ENCODE measurements around the gene DKC1.

DNA sequence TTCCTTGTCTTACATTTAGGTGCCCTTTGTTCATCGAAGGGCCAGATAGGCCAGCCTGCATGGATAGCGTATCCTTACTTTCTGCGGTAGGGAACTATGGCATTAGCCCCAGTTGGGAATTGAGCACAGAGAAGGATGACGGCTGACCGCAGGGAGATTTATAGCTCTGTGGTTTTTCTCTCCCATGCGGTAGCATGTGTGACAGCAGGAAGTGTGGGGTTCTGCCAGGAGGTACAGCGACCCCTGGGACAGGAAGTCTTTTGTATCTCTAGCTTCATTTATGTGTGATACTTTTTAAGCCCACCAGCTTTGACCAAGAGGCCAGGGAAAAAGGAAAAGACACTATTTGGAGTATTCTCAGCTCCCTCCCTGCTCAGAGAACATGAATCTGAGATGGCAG lies 44.8 kb upstream of the DKC1 start:
- TF ChIP-seq, protein P1, sequence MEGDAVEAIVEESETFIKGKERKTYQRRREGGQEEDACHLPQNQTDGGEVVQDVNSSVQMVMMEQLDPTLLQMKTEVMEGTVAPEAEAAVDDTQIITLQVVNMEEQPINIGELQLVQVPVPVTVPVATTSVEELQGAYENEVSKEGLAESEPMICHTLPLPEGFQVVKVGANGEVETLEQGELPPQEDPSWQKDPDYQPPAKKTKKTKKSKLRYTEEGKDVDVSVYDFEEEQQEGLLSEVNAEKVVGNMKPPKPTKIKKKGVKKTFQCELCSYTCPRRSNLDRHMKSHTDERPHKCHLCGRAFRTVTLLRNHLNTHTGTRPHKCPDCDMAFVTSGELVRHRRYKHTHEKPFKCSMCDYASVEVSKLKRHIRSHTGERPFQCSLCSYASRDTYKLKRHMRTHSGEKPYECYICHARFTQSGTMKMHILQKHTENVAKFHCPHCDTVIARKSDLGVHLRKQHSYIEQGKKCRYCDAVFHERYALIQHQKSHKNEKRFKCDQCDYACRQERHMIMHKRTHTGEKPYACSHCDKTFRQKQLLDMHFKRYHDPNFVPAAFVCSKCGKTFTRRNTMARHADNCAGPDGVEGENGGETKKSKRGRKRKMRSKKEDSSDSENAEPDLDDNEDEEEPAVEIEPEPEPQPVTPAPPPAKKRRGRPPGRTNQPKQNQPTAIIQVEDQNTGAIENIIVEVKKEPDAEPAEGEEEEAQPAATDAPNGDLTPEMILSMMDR (IDR thresholded peaks at IDR 0.05): no peak
- no peak for TF ChIP-seq EP300 (IDR thresholded peaks at IDR 0.05)
- TF ChIP-seq POLR2AphosphoS5 (IDR thresholded peaks at IDR 0.05): no peak
